KOPT-K1 (cell line): ENCODE results near the gene PPP3R1.

Source experiments
- H3K27ac ChIP-seq: fragments of 200-600 bp; sonication (generic); 2 replicates; pipeline ENCODE4 v1.5.1; 2016; ENCODE audit warnings: antibody characterized with exemption, mild to moderate bottlenecking, low read depth, low read length; ENCODE audit not compliant: poor library complexity, severe bottlenecking
- H3K36me3 ChIP-seq: fragments of 200-600 bp; sonication (generic); 2 replicates; pipeline ENCODE4 v1.5.1; 2017; ENCODE audit warnings: antibody characterized with exemption, mild to moderate bottlenecking, low read length, moderate library complexity; ENCODE audit not compliant: insufficient read depth
- H3K9me3 ChIP-seq: fragments of 200-600 bp; sonication (generic); 2 replicates; pipeline ENCODE4 v1.5.1; 2017; ENCODE audit warnings: antibody characterized with exemption, low read length, mild to moderate bottlenecking; ENCODE audit not compliant: insufficient read depth, poor library complexity, severe bottlenecking

PPP3R1 gene, protein sequence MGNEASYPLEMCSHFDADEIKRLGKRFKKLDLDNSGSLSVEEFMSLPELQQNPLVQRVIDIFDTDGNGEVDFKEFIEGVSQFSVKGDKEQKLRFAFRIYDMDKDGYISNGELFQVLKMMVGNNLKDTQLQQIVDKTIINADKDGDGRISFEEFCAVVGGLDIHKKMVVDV

DNA sequence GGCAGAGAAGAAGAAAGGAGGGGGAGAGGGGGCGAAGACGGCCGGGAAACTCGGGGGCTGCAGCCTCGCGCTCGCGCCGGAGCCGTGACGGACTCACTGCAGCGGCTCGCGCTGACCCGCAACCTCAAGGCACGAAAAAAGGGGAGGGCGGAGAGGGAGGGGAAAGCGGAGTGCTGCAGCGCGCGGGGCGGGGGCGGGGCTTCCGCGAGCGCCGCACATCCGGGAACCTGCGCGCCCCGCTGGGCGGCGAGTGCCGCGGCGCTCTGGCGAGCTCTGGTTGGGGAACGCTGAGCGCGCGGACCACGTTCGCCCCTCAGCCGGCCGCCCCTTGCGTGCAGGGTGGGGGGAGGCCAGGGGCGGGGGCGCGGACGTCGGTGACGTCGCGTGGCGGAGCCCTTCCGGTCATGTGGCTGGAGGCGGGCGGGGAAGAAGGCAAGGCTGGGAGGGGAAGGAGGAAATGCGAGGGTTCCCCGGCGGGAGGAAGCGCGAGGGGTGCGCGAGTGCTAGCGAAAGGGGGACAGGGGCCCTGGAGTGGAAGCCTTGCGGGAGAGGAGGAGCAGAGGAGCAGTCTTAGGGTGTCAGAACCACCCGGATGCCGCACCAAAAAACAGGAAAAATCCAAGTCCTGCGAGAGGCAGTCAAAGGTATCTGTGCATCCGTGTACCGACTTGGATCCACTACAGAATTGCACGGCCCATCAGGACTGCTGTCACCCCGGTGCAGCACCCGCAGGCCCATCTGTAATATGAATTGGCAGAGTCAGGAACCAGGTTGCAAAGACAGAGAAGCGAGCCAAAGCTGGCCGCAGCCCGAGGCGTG is at the start of gene PPP3R1:
Gene PPP3R1 (minus strand): TSS at position 133 of the 819 bp plus-strand sequence. CDS start 405 bp downstream, outside the sequence.
- Histone ChIP-seq H3K36me3 (peaks cover 25% of the 10 kb centered on the region), H3K9me3 (no peaks in the 10 kb centered on the region), H3K27ac (peak within 1 kb of the TSS; percentile 84)

- H3K27ac ChIP-seq = no peak overlapping the region
- no peaks in the 10 kb centered on the region for H3K36me3 ChIP-seq
- no peaks in the 10 kb centered on the region for H3K9me3 ChIP-seq
These were observed 43.2 kb upstream of the PPP3R1 start for GRCh38 chr2:68295516-68295915.

- Histone ChIP-seq H3K36me3 (no peaks in the 10 kb centered on the region), H3K27ac (no peak overlapping the region), H3K9me3 (no peaks in the 10 kb centered on the region)
These were observed 42.6 kb upstream of the PPP3R1 start for GRCh38 chr2:68294913-68295312.

- H3K27ac ChIP-seq = no peak overlapping the region
- H3K9me3 ChIP-seq = no peaks in the 10 kb centered on the region
- no peaks in the 10 kb centered on the region for H3K36me3 ChIP-seq
These were observed 41.9 kb upstream of the PPP3R1 start for GRCh38 chr2:68294187-68294586.

- no peak overlapping the region for H3K27ac ChIP-seq
- H3K9me3 ChIP-seq = no peaks in the 10 kb centered on the region
- no peaks in the 10 kb centered on the region for H3K36me3 ChIP-seq
These were observed 41.4 kb upstream of the PPP3R1 start for GRCh38 chr2:68293755-68294154.

DNA sequence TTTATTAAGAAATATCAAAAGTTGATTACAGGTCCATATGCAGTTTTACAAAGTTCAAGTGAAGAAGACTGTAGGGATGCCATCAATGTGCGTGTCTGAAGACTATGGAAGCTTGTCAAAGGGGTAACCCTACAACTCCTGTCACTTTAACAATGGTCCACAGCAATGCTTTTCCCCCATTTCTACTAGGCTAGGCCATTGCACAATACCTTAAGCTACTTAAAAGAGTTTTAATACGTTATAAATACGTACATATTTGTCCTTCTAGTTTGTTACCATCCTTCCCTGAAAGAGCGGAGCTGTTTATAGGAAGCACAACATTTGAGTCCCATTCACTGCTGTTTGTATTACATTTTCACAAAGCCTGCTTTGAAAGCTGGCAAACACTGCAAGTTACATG is 40.7 kb upstream of the PPP3R1 start:
- Histone ChIP-seq H3K9me3 (no peaks in the 10 kb centered on the region), H3K27ac (no peak overlapping the region), H3K36me3 (no peaks in the 10 kb centered on the region)

DNA sequence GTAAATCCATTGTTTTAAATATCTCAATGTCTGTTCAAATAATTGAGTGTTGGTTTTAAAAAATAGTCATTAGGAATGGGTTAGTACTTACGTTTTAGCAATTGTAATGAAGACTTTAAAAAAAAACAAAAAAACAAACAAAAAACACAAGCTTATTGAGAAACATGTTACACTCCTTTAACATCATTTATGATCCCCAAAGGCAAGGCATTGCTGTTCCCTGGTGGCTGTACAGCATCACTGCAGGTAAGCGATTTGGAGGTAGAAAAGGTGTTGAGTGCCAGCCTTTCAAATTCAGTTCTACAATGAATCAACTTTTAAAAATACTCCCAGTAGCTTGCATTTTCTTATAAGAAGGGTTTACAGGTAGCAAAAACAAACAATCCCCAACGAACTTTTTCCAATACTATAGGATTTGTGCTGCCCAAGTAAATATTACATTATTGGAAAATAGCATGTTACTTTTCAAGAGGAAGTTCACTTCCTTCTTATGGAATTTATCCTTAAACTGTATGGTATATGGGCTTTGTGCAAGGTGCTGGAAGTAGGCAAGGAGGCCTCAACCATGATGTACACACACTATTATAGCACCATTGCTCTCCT is 39.9 kb upstream of the PPP3R1 start:
- no peaks in the 10 kb centered on the region for H3K36me3 ChIP-seq
- no peak overlapping the region for H3K27ac ChIP-seq

DNA sequence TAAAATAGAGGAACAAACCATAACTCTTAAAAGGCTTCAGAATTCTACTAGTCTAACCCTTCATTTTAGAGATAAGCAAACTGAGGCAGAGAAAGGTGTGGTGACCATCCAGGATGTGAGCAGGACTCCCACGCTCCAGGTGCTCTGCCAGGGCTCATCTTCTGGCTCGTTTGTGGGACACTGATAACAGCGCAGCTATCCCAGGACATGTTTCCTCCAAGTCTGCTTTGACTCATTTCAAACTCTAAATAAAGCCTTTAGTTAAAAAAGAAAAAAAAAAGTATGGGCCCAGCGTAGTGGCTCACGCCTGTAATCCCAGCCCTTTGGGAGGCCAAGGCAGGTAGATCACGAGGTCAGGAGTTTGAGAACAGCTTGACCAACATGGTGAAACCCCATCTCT is 39.0 kb upstream of the PPP3R1 start:
- Histone ChIP-seq H3K9me3 (no peaks in the 10 kb centered on the region), H3K36me3 (no peaks in the 10 kb centered on the region), H3K27ac (no peak overlapping the region)

More for the DNA sequence above, 39.9 kb upstream of the PPP3R1 start:
- H3K9me3 ChIP-seq = no peaks in the 10 kb centered on the region

DNA sequence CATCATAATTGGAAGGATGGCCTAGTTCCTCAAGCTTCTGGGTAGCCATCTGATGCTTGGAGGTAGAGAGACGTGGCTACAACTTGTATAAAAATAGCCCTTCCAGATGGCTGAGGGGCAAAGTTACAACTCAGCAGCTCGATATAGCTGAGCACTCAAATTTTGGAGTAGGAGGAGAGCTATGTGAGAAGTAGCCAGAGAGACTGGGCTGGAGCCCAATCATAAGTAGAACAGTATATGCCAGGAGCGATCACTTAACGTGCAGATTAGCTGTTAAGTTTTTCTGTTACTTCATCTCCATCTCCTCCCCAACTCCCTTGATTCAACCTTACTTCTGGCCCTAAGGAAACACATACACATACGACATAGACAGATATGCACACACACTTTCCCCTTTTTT is 38.6 kb upstream of the PPP3R1 start:
- no peaks in the 10 kb centered on the region for H3K9me3 ChIP-seq
- no peak overlapping the region for H3K27ac ChIP-seq
- H3K36me3 ChIP-seq = no peaks in the 10 kb centered on the region

DNA sequence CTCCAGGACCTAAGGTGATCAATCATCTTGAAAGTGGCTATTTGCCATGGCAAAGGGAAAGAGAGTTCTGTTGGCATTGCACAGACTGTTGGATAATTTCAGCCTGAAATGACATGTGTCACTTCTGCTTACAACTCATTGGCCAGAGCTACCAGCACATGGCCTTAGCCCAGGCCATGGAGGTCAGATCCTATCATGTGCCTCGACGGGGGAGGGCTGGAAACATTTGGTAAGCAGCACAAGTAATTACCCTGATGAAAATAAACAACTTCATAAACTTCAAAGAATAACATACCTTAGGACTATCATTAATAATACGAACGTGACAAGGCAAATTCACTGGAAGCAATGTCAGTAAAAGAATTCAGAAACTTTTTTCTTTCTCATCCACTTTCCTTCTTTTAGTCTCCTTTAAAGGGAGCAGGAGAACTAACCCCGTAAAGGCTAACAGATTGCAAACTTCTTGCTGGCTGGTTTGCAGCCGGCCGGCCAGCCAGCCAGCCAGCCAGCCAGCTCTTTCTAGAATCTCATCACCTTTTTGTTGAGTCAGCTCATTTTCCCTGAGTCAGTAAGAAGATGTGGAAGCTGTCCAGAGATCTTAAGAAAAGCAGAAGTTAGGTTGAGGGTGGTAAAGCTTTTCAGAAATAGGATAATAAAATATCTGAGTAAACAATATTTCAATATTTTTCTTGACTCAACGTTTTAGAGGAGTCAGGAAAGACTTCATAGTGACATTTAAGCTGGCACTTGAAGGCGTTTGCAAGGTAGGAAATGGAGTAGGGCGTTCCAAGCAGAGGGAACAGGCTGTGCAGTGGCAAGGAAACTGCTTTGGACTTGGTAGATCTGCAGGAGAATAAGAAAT is 35.5 kb upstream of the PPP3R1 start:
- Histone ChIP-seq H3K36me3 (no peaks in the 10 kb centered on the region), H3K27ac (no peak overlapping the region), H3K9me3 (no peaks in the 10 kb centered on the region)

GRCh38 chr2:68284896-68285295 is 32.6 kb upstream of the PPP3R1 start:
- no peak overlapping the region for H3K27ac ChIP-seq
- H3K9me3 ChIP-seq = no peaks in the 10 kb centered on the region
- H3K36me3 ChIP-seq = no peaks in the 10 kb centered on the region

GRCh38 chr2:68283419-68283812 is 31.1 kb upstream of the PPP3R1 start:
- H3K36me3 ChIP-seq = no peaks in the 10 kb centered on the region
- H3K27ac ChIP-seq = no peak overlapping the region
- H3K9me3 ChIP-seq = no peaks in the 10 kb centered on the region

- no peaks in the 10 kb centered on the region for H3K9me3 ChIP-seq
- no peaks in the 10 kb centered on the region for H3K36me3 ChIP-seq
- H3K27ac ChIP-seq = no peak overlapping the region
These were observed 30.6 kb upstream of the PPP3R1 start for GRCh38 chr2:68282811-68283418.

GRCh38 chr2:68280796-68281195 is 28.5 kb upstream of the PPP3R1 start:
- no peaks in the 10 kb centered on the region for H3K9me3 ChIP-seq
- H3K36me3 ChIP-seq = no peaks in the 10 kb centered on the region
- no peak overlapping the region for H3K27ac ChIP-seq
